ENCODE data around the gene GALNS.

Gene GALNS

GRCh38 chr16:88767546-88768070, 89.1 kb downstream of the GALNS start:
- no peak overlapping the region for H3K9ac ChIP-seq (ENCODE audit: low read depth, low read length)
- H4K20me1 ChIP-seq (ENCODE audit: insufficient read depth, low read length), result peaks cover 89% of the 10 kb centered on the region
- TF ChIP-seq EZH2 (IDR thresholded peaks at IDR 0.05; ENCODE audit: borderline replicate concordance, low read depth, low read length, severe bottlenecking) (no peak), CTCF (IDR thresholded peaks at IDR 0.05; ENCODE audit: borderline replicate concordance, extremely low read depth, low read length, poor library complexity, severe bottlenecking) (no peak)
- peaks cover 39% of the 10 kb centered on the region for H3K36me3 ChIP-seq (ENCODE audit: insufficient read depth, low read length)
- no peak overlapping the region for H3K4me3 ChIP-seq (ENCODE audit: low read depth in 1 of 2, low read length in 2 of 2)
- no peak for ATAC-seq (ENCODE audit: insufficient read depth, low read depth)
- H3K27me3 ChIP-seq (ENCODE audit: insufficient read depth, low read length, poor library complexity), result no peaks in the 10 kb centered on the region
- H3K79me2 ChIP-seq (ENCODE audit: insufficient read depth, low read length), result peaks cover 93% of the 10 kb centered on the region
- H3K4me1 ChIP-seq (ENCODE audit: insufficient read depth, low read length), result no peaks in the 10 kb centered on the region
- H2AFZ ChIP-seq (ENCODE audit: low read depth, low read length), result no peak overlapping the region
- DNase-seq, result no peak
- H3K9me3 ChIP-seq (ENCODE audit: insufficient read depth, low read length, severe bottlenecking), result no peaks in the 10 kb centered on the region
- H3K27ac ChIP-seq (ENCODE audit: low read length), result no peak overlapping the region
- no peak overlapping the region for H3K4me2 ChIP-seq (ENCODE audit: insufficient read depth, low read length)

GRCh38 chr16:88766975-88767374, 89.8 kb downstream of the GALNS start:
- Histone ChIP-seq H3K36me3 (ENCODE audit: insufficient read depth, low read length) (peaks cover 42% of the 10 kb centered on the region), H3K9me3 (ENCODE audit: insufficient read depth, low read length, severe bottlenecking) (no peaks in the 10 kb centered on the region), H3K4me3 (ENCODE audit: low read depth in 1 of 2, low read length in 2 of 2) (no peak overlapping the region), H3K9ac (ENCODE audit: low read depth, low read length) (no peak overlapping the region), H3K27me3 (ENCODE audit: insufficient read depth, low read length, poor library complexity) (no peaks in the 10 kb centered on the region), H3K4me2 (ENCODE audit: insufficient read depth, low read length) (no peak overlapping the region), H3K27ac (ENCODE audit: low read length) (no peak overlapping the region), H3K4me1 (ENCODE audit: insufficient read depth, low read length) (no peaks in the 10 kb centered on the region), H4K20me1 (ENCODE audit: insufficient read depth, low read length) (peaks cover 91% of the 10 kb centered on the region), H3K79me2 (ENCODE audit: insufficient read depth, low read length) (peaks cover 93% of the 10 kb centered on the region), H2AFZ (ENCODE audit: low read depth, low read length) (no peak overlapping the region)
- TF ChIP-seq CTCF (IDR thresholded peaks at IDR 0.05; ENCODE audit: borderline replicate concordance, extremely low read depth, low read length, poor library complexity, severe bottlenecking) (no peak), EZH2 (IDR thresholded peaks at IDR 0.05; ENCODE audit: borderline replicate concordance, low read depth, low read length, severe bottlenecking) (no peak)
- ATAC-seq (ENCODE audit: insufficient read depth, low read depth) (no peak), DNase-seq (no peak)

- H3K9me3 ChIP-seq (ENCODE audit: insufficient read depth, low read length, severe bottlenecking), result no peaks in the 10 kb centered on the region
- peaks cover 94% of the 10 kb centered on the region for H4K20me1 ChIP-seq (ENCODE audit: insufficient read depth, low read length)
- H3K27ac ChIP-seq (ENCODE audit: low read length), result no peak overlapping the region
- peaks cover 95% of the 10 kb centered on the region for H3K79me2 ChIP-seq (ENCODE audit: insufficient read depth, low read length)
- H3K4me1 ChIP-seq (ENCODE audit: insufficient read depth, low read length), result no peaks in the 10 kb centered on the region
- H3K4me2 ChIP-seq (ENCODE audit: insufficient read depth, low read length), result no peak overlapping the region
- no peak overlapping the region for H3K9ac ChIP-seq (ENCODE audit: low read depth, low read length)
- peaks cover 36% of the 10 kb centered on the region for H3K36me3 ChIP-seq (ENCODE audit: insufficient read depth, low read length)
- H2AFZ ChIP-seq (ENCODE audit: low read depth, low read length), result no peak overlapping the region
- ATAC-seq (ENCODE audit: insufficient read depth, low read depth) (no peak), DNase-seq (no peak)
- TF ChIP-seq EZH2 (IDR thresholded peaks at IDR 0.05; ENCODE audit: borderline replicate concordance, low read depth, low read length, severe bottlenecking) (no peak), CTCF (IDR thresholded peaks at IDR 0.05; ENCODE audit: borderline replicate concordance, extremely low read depth, low read length, poor library complexity, severe bottlenecking) (no peak)
- no peak overlapping the region for H3K4me3 ChIP-seq (ENCODE audit: low read depth in 1 of 2, low read length in 2 of 2)
- no peaks in the 10 kb centered on the region for H3K27me3 ChIP-seq (ENCODE audit: insufficient read depth, low read length, poor library complexity)
Observed at GRCh38 chr16:88764913-88765349, 91.8 kb downstream of the GALNS start.

Data from DND-41 (cell line).